Spinal cord (tissue), 10 donors: Measurements from ENCODE around the gene FRAT1. TPM values are rescaled to one million over a fixed set of nuclear protein-coding genes. Genes with fewer than 3 reads are reported as not detected.
"Not testable (repeated sequence)": the region's sequence is repeated elsewhere in the genome, so short reads cannot be mapped to it uniquely, and the experiment has no call there.

ENCODE experiments used
- DNase-seq, 6 donors: peaks; one replicate each; pipeline versions ENCODE4 v3.0.0 to v3.0.0-alpha.2; 2013 to 2015; ENCODE audit warnings: low spot score in 6 of 6, low read depth in 4 of 6
- H3K27ac ChIP-seq: one replicate; pipeline ENCODE4 v1.5.1; 2013; ENCODE audit warnings: low read depth, low read length, control low read depth
- H3K27me3 ChIP-seq: one replicate; pipeline ENCODE4 v1.6.1; 2013; ENCODE audit warnings: low read length; ENCODE audit not compliant: control insufficient read depth, insufficient read depth
- H3K36me3 ChIP-seq: one replicate; pipeline ENCODE4 v1.6.1; 2013; ENCODE audit warnings: low read length; ENCODE audit not compliant: control insufficient read depth, insufficient read depth
- H3K4me1 ChIP-seq: one replicate; pipeline ENCODE4 v1.6.1; 2013; ENCODE audit warnings: low read length; ENCODE audit not compliant: control insufficient read depth, insufficient read depth
- H3K4me3 ChIP-seq: one replicate; pipeline ENCODE4 v1.5.1; 2013; ENCODE audit warnings: low read depth, low read length, control low read depth
- H3K9me3 ChIP-seq: one replicate; pipeline ENCODE4 v1.6.1; 2013; ENCODE audit warnings: low read length; ENCODE audit not compliant: control insufficient read depth, insufficient read depth
- WGBS: methylation state at CpG from one replicate; pipeline ENCODE4 v1.1.5; 2013; ENCODE audit warnings: missing lambda C conversion rate; ENCODE audit not compliant: insufficient coverage; 5-methylcytosine and 5-hydroxymethylcytosine counted together
- polyA plus RNA-seq, 2 donors: library from polyadenylated mRNA; unstranded; fragments of 120-200 nt; gene quantifications; one replicate each; pipeline ENCODE4 v1.2.1, GENCODE V29; 2013; ENCODE audit not compliant: insufficient read length in 2 of 2
- total RNA-seq, 2 donors: library from RNA; depleted of rRNA in 1 of 2; stranded (reverse); fragments of 120-200 nt in 1 of 2; fragments of >200 nt in 1 of 2; gene quantifications; one replicate each; pipeline versions ENCODE4 v1.2.3 to v1.2.4, GENCODE V29; 2013 to 2014
- donor health status: healthy.

Gene FRAT1
- total and polyA plus RNA-seq, 4 donors, result 2.6 to 8.1 (median 5.2) TPM

- DNase-seq, H3K4me3 ChIP-seq, H3K36me3 ChIP-seq, H3K27ac ChIP-seq, H3K9me3 ChIP-seq, H3K27me3 ChIP-seq, H3K4me1 ChIP-seq: not testable (repeated sequence)
- WGBS, result 98% methylated on average over 8 of the region's 17 CpGs
Observed at GRCh38 chr10:97290576-97291356, 28.3 kb upstream of the FRAT1 start.

GRCh38 chr10:97291357-97292096, 27.5 kb upstream of the FRAT1 start:
- Histone ChIP-seq H3K4me3 (peak overlapping the region; percentile 93), H3K27me3 (no peaks in the 10 kb centered on the region), H3K4me1 (peaks cover 4% of the 10 kb centered on the region), H3K36me3 (no peaks in the 10 kb centered on the region), H3K27ac (peak overlapping the region; percentile 99), H3K9me3 (no peaks in the 10 kb centered on the region)
- WGBS, result 69% methylated on average over 10 of the region's 25 CpGs
- DNase-seq, result peak in 1 of 6 donors; percentile 14

GRCh38 chr10:97292097-97292861, 26.8 kb upstream of the FRAT1 start, which contains the start of gene ARHGAP19:
Gene ARHGAP19, minus strand, starts transcription at chr10:97292637. Its CDS starts 10 bp downstream, at chr10:97292627.
- DNase-seq, result peak; percentile 95 to 100 (median 98)
- Histone ChIP-seq H3K36me3 (no peaks in the 10 kb centered on the region), H3K4me1 (peaks cover 4% of the 10 kb centered on the region), H3K9me3 (no peaks in the 10 kb centered on the region), H3K27ac (peak within 1 kb of the TSS; percentile 99), H3K4me3 (peak within 1 kb of the TSS; percentile 93), H3K27me3 (no peaks in the 10 kb centered on the region)
- under 1% methylated on average over 44 of the region's 55 CpGs for WGBS

- peaks cover 4% of the 10 kb centered on the region for H3K4me1 ChIP-seq
- peak overlapping the region; percentile 93 for H3K4me3 ChIP-seq
Observed at GRCh38 chr10:97292862-97293198, 26.2 kb upstream of the FRAT1 start.

GRCh38 chr10:97297556-97298222, 21.4 kb upstream of the FRAT1 start:
- no peak overlapping the region for H3K27ac ChIP-seq
- no peaks in the 10 kb centered on the region for H3K9me3 ChIP-seq
- no peak overlapping the region for H3K4me3 ChIP-seq
- H3K36me3 ChIP-seq, result no peaks in the 10 kb centered on the region
- no peaks in the 10 kb centered on the region for H3K4me1 ChIP-seq
- no peaks in the 10 kb centered on the region for H3K27me3 ChIP-seq
- 93% methylated on average over 4 of the region's 8 CpGs for WGBS
- DNase-seq, result no peak

More at GRCh38 chr10:97292862-97293198, 26.2 kb upstream of the FRAT1 start:
- Histone ChIP-seq H3K36me3 (no peaks in the 10 kb centered on the region), H3K27ac (no peak overlapping the region), H3K9me3 (no peaks in the 10 kb centered on the region), H3K27me3 (no peaks in the 10 kb centered on the region)
- no CpG with 5 or more reads among the region's 3 CpGs for WGBS
- DNase-seq, result no peak

- H3K4me1 ChIP-seq, result no peaks in the 10 kb centered on the region
- H3K36me3 ChIP-seq, result no peaks in the 10 kb centered on the region
- no peaks in the 10 kb centered on the region for H3K9me3 ChIP-seq
- no peak for DNase-seq
- H3K27ac ChIP-seq, result no peak overlapping the region
- no peak overlapping the region for H3K4me3 ChIP-seq
- no CpG with 5 or more reads among the region's 3 CpGs for WGBS
- H3K27me3 ChIP-seq, result no peaks in the 10 kb centered on the region
Observed at GRCh38 chr10:97298223-97298571, 20.9 kb upstream of the FRAT1 start.

- Histone ChIP-seq H3K36me3 (no peaks in the 10 kb centered on the region), H3K27me3 (no peaks in the 10 kb centered on the region), H3K9me3 (no peaks in the 10 kb centered on the region), H3K4me1 (no peaks in the 10 kb centered on the region), H3K27ac (no peak overlapping the region), H3K4me3 (no peak overlapping the region)
- DNase-seq, result no peak
- 89% methylated on average over 1 of the region's 3 CpGs for WGBS
Observed at GRCh38 chr10:97300980-97301379, 18.1 kb upstream of the FRAT1 start.

- Histone ChIP-seq H3K27ac (no peak overlapping the region), H3K4me1 (no peaks in the 10 kb centered on the region), H3K27me3 (no peaks in the 10 kb centered on the region), H3K9me3 (no peaks in the 10 kb centered on the region), H3K4me3 (no peak overlapping the region), H3K36me3 (no peaks in the 10 kb centered on the region)
- WGBS, result 91% methylated on average over 5 of the region's 11 CpGs
- DNase-seq, result no peak
Observed at GRCh38 chr10:97302088-97302791, 16.8 kb upstream of the FRAT1 start.

- Histone ChIP-seq H3K27me3 (no peaks in the 10 kb centered on the region), H3K4me3 (no peak overlapping the region), H3K9me3 (no peaks in the 10 kb centered on the region), H3K4me1 (no peaks in the 10 kb centered on the region), H3K27ac (no peak overlapping the region), H3K36me3 (no peaks in the 10 kb centered on the region)
- no peak for DNase-seq
- no CpG with 5 or more reads among the region's 1 CpG for WGBS
Observed at GRCh38 chr10:97307441-97307840, 11.6 kb upstream of the FRAT1 start.
